ENCODE data around the gene SREBF2. TPM values are rescaled to one million over a fixed set of nuclear protein-coding genes. Genes with fewer than 3 reads are reported as not detected.

Gene SREBF2
- total RNA-seq, 1 donor = 52.8 TPM

DNA sequence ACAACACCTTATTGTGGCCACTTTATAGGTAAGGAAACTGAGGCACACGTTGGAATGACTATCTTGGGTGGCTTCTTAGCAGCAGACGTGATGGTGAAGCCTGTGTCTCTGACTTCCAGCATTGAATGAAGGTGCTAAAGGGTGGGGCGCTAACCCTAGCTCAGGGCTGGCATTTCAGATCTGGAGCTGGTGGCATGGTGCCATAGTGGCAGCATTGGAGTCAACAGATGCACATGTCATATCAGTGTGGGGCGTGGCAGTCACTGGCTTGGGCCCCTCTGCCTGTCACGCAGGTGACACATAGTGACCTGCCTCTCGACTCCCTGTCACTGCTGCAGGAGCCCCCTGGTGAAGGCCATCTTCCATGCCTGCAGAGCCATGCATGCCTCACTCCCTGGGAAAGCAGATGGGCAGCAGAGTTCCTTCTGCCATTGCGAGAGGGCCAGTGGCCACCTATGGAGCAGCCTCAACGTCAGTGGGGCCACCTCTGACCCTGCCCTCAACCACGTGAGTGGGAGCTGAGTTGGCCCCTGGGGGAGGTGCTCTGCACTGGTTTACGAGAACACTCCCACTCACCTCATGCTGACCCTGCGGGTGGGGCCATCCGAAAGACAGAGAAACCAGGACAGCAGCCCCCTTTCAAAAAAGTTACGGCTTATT is 67.2 kb downstream of the SREBF2 start:
- TF ChIP-seq, protein P1, sequence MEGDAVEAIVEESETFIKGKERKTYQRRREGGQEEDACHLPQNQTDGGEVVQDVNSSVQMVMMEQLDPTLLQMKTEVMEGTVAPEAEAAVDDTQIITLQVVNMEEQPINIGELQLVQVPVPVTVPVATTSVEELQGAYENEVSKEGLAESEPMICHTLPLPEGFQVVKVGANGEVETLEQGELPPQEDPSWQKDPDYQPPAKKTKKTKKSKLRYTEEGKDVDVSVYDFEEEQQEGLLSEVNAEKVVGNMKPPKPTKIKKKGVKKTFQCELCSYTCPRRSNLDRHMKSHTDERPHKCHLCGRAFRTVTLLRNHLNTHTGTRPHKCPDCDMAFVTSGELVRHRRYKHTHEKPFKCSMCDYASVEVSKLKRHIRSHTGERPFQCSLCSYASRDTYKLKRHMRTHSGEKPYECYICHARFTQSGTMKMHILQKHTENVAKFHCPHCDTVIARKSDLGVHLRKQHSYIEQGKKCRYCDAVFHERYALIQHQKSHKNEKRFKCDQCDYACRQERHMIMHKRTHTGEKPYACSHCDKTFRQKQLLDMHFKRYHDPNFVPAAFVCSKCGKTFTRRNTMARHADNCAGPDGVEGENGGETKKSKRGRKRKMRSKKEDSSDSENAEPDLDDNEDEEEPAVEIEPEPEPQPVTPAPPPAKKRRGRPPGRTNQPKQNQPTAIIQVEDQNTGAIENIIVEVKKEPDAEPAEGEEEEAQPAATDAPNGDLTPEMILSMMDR (IDR thresholded peaks at IDR 0.05; ENCODE audit: insufficient read depth, low read length) = no peak
- no peak overlapping the region for H3K4me3 ChIP-seq (ENCODE audit: low read depth, low read length)
- no peak for DNase-seq (ENCODE audit: low read depth)

DNA sequence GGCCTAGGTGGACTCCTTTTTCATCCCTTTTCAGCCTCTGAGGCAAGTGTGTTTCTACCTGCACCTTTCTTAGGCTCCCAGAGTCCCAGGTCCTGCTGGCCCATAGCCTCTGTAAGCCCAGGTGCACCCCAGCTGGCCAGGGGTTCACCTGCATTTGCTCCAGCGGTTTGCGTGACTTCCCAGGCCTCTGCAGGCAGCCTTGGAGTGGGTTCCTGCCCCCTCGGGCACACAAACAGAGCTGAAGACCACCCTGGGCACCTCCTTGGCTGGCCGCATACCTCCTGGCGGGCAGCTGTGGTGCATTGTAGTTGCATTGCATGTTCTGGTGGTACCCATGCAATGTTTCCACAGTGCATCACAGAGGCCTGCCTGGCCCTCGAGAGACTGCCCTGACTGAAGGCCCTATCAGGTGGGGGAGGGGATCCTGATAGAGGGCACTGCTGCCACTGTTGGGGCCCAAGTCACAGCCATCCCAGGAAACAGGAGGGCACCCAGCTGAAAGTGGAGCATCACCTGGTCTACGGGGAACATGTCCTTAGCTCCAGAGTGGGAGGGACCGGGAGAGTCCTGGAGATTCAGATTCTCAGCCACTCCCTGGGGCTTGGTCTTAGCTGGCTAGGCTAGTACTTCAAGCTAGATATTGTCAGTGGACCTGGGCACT is 67.9 kb downstream of the SREBF2 start:
- TF ChIP-seq, protein P1 (IDR thresholded peaks at IDR 0.05; ENCODE audit: insufficient read depth, low read length) = no peak
- H3K4me3 ChIP-seq (ENCODE audit: low read depth, low read length) = no peak overlapping the region
- no peak for DNase-seq (ENCODE audit: low read depth)

GRCh38 chr22:41902016-41902415 is 69.1 kb downstream of the SREBF2 start:
- no peak for DNase-seq (ENCODE audit: low read depth)
- no peak overlapping the region for H3K4me3 ChIP-seq (ENCODE audit: low read depth, low read length)
- TF ChIP-seq, protein P1 (IDR thresholded peaks at IDR 0.05; ENCODE audit: insufficient read depth, low read length) = no peak

DNA sequence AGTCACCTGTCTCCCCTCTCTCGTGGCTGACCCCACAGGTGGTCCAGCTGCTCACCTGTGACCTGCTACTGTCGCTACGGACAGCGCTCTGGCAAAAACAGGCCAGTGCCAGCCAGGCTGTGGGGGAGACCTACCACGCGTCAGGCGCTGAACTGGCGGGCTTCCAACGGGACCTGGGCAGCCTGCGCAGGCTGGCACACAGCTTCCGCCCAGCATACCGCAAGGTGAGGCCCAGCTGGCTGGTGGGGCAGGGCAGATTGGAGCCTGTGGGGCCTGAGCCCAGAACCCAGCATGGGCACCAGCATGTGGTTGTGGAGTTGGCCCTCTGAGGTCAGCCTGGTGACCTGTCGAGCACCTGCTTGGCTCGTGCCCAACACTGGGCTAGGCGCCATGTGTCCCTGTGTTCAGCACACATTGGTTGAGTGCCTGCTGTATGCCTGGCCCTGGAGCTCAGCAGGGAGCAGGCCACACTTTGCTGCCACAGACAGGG is 70.1 kb downstream of the SREBF2 start:
- no peak for DNase-seq (ENCODE audit: low read depth)
- TF ChIP-seq, protein P1 (IDR thresholded peaks at IDR 0.05; ENCODE audit: insufficient read depth, low read length) = no peak
- no peak overlapping the region for H3K4me3 ChIP-seq (ENCODE audit: low read depth, low read length)

DNA sequence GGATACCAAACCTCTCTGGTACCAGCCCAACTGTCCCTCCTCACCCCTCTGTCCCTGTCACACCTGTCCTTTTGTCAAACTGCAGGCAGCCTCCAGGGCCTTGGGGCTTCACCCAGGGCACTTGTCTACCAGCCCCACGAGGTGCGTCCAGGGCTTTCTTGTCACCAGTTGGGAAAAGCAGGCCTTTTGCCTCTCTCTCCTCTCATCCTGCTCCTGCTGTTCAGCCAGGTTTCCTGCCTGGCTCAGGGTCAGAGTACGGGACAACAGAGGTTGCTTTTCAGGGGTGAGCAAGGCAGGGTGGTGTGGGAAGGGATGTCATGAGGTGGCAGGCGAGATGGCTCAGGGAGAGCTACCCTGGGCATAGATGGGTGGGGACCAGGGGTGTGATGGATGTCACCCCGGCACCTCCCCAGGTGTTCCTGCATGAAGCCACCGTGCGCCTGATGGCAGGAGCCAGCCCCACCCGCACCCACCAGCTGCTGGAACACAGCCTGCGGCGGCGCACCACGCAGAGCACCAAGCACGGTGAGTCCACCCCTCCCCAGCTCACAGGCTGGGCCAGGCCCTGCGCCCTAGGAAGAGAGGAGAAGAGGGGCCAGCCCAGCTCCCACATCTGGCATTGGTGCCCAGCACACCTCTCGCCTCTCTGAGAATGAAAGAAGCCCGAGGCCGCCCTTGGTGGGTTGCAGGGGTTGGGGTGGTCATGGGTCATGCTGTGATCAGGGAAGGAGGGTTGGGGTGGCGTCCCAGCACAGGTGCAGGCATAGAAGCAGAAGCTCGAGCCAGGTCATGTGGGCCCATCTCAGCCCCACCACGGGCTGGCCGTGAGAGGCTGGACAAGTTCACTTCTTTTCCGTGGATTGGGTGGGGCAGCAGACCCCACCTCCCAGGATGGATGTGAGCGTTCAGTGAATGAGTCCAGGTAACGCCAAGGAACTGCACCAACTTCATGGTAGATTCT is 71.8 kb downstream of the SREBF2 start:
- DNase-seq (ENCODE audit: low read depth) = no peak
- TF ChIP-seq, protein P1 (IDR thresholded peaks at IDR 0.05; ENCODE audit: insufficient read depth, low read length) = no peak
- H3K4me3 ChIP-seq (ENCODE audit: low read depth, low read length) = no peak overlapping the region

- TF ChIP-seq, protein P1 (IDR thresholded peaks at IDR 0.05; ENCODE audit: insufficient read depth, low read length) = no peak
- no peak overlapping the region for H3K4me3 ChIP-seq (ENCODE audit: low read depth, low read length)
- DNase-seq (ENCODE audit: low read depth) = no peak
Measured at GRCh38 chr22:41905411-41906202, 72.7 kb downstream of the SREBF2 start.
